ENCODE data around the gene CBX8. TPM values are rescaled to one million over a fixed set of nuclear protein-coding genes. Genes with fewer than 3 reads are reported as not detected.
"Not testable (repeated sequence)": the region's sequence is repeated elsewhere in the genome, so short reads cannot be mapped to it uniquely, and the experiment has no call there.

CBX8 gene
- total RNA-seq, 1 donor from 2014 or later = 6.1 TPM

GRCh38 chr17:79774561-79774975 is 22.3 kb downstream of the CBX8 start:
- no peak for TF ChIP-seq CTCF (IDR thresholded peaks at IDR 0.05)
- H3K27ac Mint-ChIP-seq (ENCODE audit: unreplicated experiment) = no peak overlapping the region
- H3K4me1 Mint-ChIP-seq (ENCODE audit: low read depth) = peaks cover 15% of the 10 kb centered on the region
- DNase-seq (ENCODE audit: low spot score) = peak; percentile 59
- H3K36me3 Mint-ChIP-seq (ENCODE audit: low read depth) = no peaks in the 10 kb centered on the region
- H3K27me3 Mint-ChIP-seq (ENCODE audit: low read depth) = peaks cover 23% of the 10 kb centered on the region
- H3K9me3 Mint-ChIP-seq (ENCODE audit: low read depth) = no peaks in the 10 kb centered on the region
- no peak overlapping the region for H3K4me3 Mint-ChIP-seq (ENCODE audit: unreplicated experiment)

GRCh38 chr17:79772726-79773125 is 24.2 kb downstream of the CBX8 start:
- not testable (repeated sequence) for H3K27ac Mint-ChIP-seq (ENCODE audit: unreplicated experiment); H3K4me3 Mint-ChIP-seq (ENCODE audit: unreplicated experiment); H3K9me3 Mint-ChIP-seq (ENCODE audit: low read depth); H3K4me1 Mint-ChIP-seq (ENCODE audit: low read depth); H3K36me3 Mint-ChIP-seq (ENCODE audit: low read depth)
- peaks cover 25% of the 10 kb centered on the region for H3K27me3 Mint-ChIP-seq (ENCODE audit: low read depth)
- DNase-seq (ENCODE audit: low spot score) = peak; percentile 53

- H3K9me3 Mint-ChIP-seq (ENCODE audit: low read depth) = no peaks in the 10 kb centered on the region
- no peaks in the 10 kb centered on the region for H3K36me3 Mint-ChIP-seq (ENCODE audit: low read depth)
- H3K4me1 Mint-ChIP-seq (ENCODE audit: low read depth) = no peaks in the 10 kb centered on the region
- no peak overlapping the region for H3K4me3 Mint-ChIP-seq (ENCODE audit: unreplicated experiment)
- no peak for TF ChIP-seq CTCF (IDR thresholded peaks at IDR 0.05)
- H3K27ac Mint-ChIP-seq (ENCODE audit: unreplicated experiment) = no peak overlapping the region
- peak; percentile 9 for DNase-seq (ENCODE audit: low spot score)
- peaks cover 20% of the 10 kb centered on the region for H3K27me3 Mint-ChIP-seq (ENCODE audit: low read depth)
Observed at GRCh38 chr17:79771276-79771675, 25.6 kb downstream of the CBX8 start.

- Mint-ChIP-seq H3K4me1 (ENCODE audit: low read depth) (no peaks in the 10 kb centered on the region), H3K27ac (ENCODE audit: unreplicated experiment) (no peak overlapping the region)
Observed at GRCh38 chr17:79769570-79770506, 27.0 kb downstream of the CBX8 start.

GRCh38 chr17:79765708-79766107 is 31.2 kb downstream of the CBX8 start:
- Mint-ChIP-seq H3K4me3 (ENCODE audit: unreplicated experiment) (no peak overlapping the region), H3K4me1 (ENCODE audit: low read depth) (no peaks in the 10 kb centered on the region), H3K27ac (ENCODE audit: unreplicated experiment) (no peak overlapping the region), H3K9me3 (ENCODE audit: low read depth) (no peaks in the 10 kb centered on the region), H3K36me3 (ENCODE audit: low read depth) (no peaks in the 10 kb centered on the region), H3K27me3 (ENCODE audit: low read depth) (peaks cover 9% of the 10 kb centered on the region)
- no peak for DNase-seq (ENCODE audit: low spot score)
- TF ChIP-seq CTCF (IDR thresholded peaks at IDR 0.05) = no peak

More at GRCh38 chr17:79769570-79770506, 27.0 kb downstream of the CBX8 start:
- H3K9me3 Mint-ChIP-seq (ENCODE audit: low read depth) = no peaks in the 10 kb centered on the region
- DNase-seq (ENCODE audit: low spot score) = peak; percentile 57
- TF ChIP-seq CTCF (IDR thresholded peaks at IDR 0.05) = no peak
- no peak overlapping the region for H3K4me3 Mint-ChIP-seq (ENCODE audit: unreplicated experiment)
- peaks cover 20% of the 10 kb centered on the region for H3K27me3 Mint-ChIP-seq (ENCODE audit: low read depth)
- H3K36me3 Mint-ChIP-seq (ENCODE audit: low read depth) = no peaks in the 10 kb centered on the region
